K562 (cell line): Measurements from ENCODE around the gene EXOC4. TPM values are rescaled to one million over a fixed set of nuclear protein-coding genes. Genes with fewer than 3 reads are reported as not detected.

Source experiments
- ATAC-seq: fragments of 200-7000 bp; cut with Tn5 transposase; 3 replicates; pipeline ENCODE4 v1.9.1; 2020; ENCODE audit warnings: moderate library complexity
- BruUV-seq: library from RNA; stranded (reverse); fragments of 400-500 nt; replicated peaks from 2 replicates; lab custom pipeline; 2021; lab: Mats Ljungman, UMichigan
- CTCF ChIA-PET: fragments of 300-600 bp; formaldehyde crosslinking; extraction: SDS; loops from one replicate; lab custom pipeline; 2021; ENCODE audit warnings: low intra/inter-chr PET ratio; lab: Yijun Ruan, JAX
- POLR2A ChIA-PET: fragments of 300-600, 350-650 bp; sonication (Branson Sonifier 250); formaldehyde crosslinking; extraction: SDS; loops from one replicate; lab custom pipeline; 2021; ENCODE audit warnings: antibody characterized with exemption, inconsistent platforms; lab: Yijun Ruan, JAX
- DNase-seq, 4 experiments: peaks; one replicate each; pipeline versions ENCODE4 v3.0.0 to v3.0.0-alpha.2; 2011 to 2018; ENCODE audit warnings: low spot score in 3 of 4, mixed read lengths in 3 of 4; ENCODE audit errors: extremely low read depth in 1 of 4
- FAIRE-seq: peaks from 2 replicates; lab custom pipeline; 2011; peaks lifted over from hg19 to GRCh38; lab: Jason Lieb, UNC
- H2AFZ ChIP-seq: 2 replicates; pipeline ENCODE4 v1.6.0; 2011; ENCODE audit warnings: low read depth, low read length, control low read depth, inconsistent platforms
- H3K27ac ChIP-seq: fragments of 200-600 bp; 3 replicates; pipeline ENCODE4 v1.8.0; 2011; ENCODE audit warnings: low read depth, mild to moderate bottlenecking, control low read depth, inconsistent platforms, low read length, moderate library complexity, mixed read lengths; ENCODE audit errors: extremely low read depth
- H3K27me3 ChIP-seq, 2 experiments: fragments of 300-600 bp in 1 of 2; 2 replicates in 1 of 2; 3 replicates in 1 of 2; pipeline versions ENCODE4 v1.6.0 to v1.8.0; 2011; ENCODE audit warnings: inconsistent platforms in 2 of 2, low read length in 2 of 2, mild to moderate bottlenecking in 1 of 2, mixed read lengths in 1 of 2, moderate library complexity in 1 of 2; ENCODE audit not compliant: control insufficient read depth in 2 of 2, insufficient read depth in 2 of 2
- H3K36me3 ChIP-seq: fragments of 300-600 bp; 3 replicates; pipeline ENCODE4 v1.8.0; 2011; ENCODE audit warnings: mild to moderate bottlenecking, low read length, inconsistent platforms; ENCODE audit not compliant: control insufficient read depth, insufficient read depth
- H3K4me1 ChIP-seq, 2 experiments: fragments of 200-600 bp in 1 of 2; replicated peaks in 1 of 2; 2 replicates in 1 of 2; 3 replicates in 1 of 2; pipeline versions ENCODE4 v1.5.1 to v1.8.0; 2011; ENCODE audit warnings: inconsistent platforms in 2 of 2, low read length in 2 of 2, mild to moderate bottlenecking in 1 of 2, mixed read lengths in 1 of 2, moderate library complexity in 1 of 2; ENCODE audit not compliant: control insufficient read depth in 2 of 2, insufficient read depth in 2 of 2
- H3K4me2 ChIP-seq: 2 replicates; pipeline ENCODE4 v1.6.1; 2011; ENCODE audit warnings: low read length, control low read depth, inconsistent platforms, mixed read lengths; ENCODE audit not compliant: insufficient read depth
- H3K4me3 ChIP-seq: fragments of 200-600 bp; sonication (generic), shearing (Covaris generic); 2 replicates; pipeline ENCODE4 v1.5.1; 2016; ENCODE audit warnings: control low read depth, inconsistent platforms
- H3K79me2 ChIP-seq: fragments of 200-600 bp; 3 replicates; pipeline ENCODE4 v1.8.0; 2011; ENCODE audit warnings: low read length, inconsistent platforms; ENCODE audit not compliant: control insufficient read depth, insufficient read depth
- H3K9ac ChIP-seq, 2 experiments: 2 replicates each; pipeline versions ENCODE4 v1.6.0 to v1.6.1; 2011; ENCODE audit warnings: low read depth in 2 of 2, low read length in 2 of 2, control low read depth in 1 of 2, inconsistent platforms in 1 of 2, mild to moderate bottlenecking in 1 of 2, mixed read lengths in 1 of 2; ENCODE audit not compliant: insufficient read depth in 1 of 2
- H3K9me1 ChIP-seq: one replicate; pipeline ENCODE4 v1.6.0; 2011; ENCODE audit warnings: inconsistent platforms, mild to moderate bottlenecking, low read length, moderate library complexity; ENCODE audit not compliant: control insufficient read depth, insufficient read depth
- H3K9me3 ChIP-seq: replicated peaks from 2 replicates; pipeline ENCODE4 v1.5.1; 2011; ENCODE audit warnings: low read depth, low read length, inconsistent platforms; ENCODE audit not compliant: control insufficient read depth, insufficient read depth
- H4K20me1 ChIP-seq: replicated peaks from 2 replicates; pipeline ENCODE4 v1.6.1; 2011; ENCODE audit warnings: low read length, inconsistent platforms, mixed read lengths; ENCODE audit not compliant: control insufficient read depth, insufficient read depth
- ATF7 ChIP-seq: fragments of 450-650 bp; IDR thresholded peaks from 2 replicates; pipeline ENCODE4 v1.7.1; 2014; ENCODE audit warnings: mild to moderate bottlenecking, moderate library complexity
- ETV5 ChIP-seq: sonication (generic); formaldehyde crosslinking; IDR thresholded peaks from 2 replicates; pipeline ENCODE4 v1.4.0; 2020; ENCODE audit warnings: low read depth, mild to moderate bottlenecking, missing genetic modification reagents
- MIER1 ChIP-seq: fragments of 450-650 bp; IDR thresholded peaks from 2 replicates; pipeline ENCODE4 v1.6.1; 2016; ENCODE audit warnings: antibody characterized with exemption, mild to moderate bottlenecking, low read depth
- NR2C1 ChIP-seq, 2 experiments: fragments of 450-650 bp; IDR thresholded peaks; 2 replicates each; pipeline ENCODE4 v1.6.1; 2017; ENCODE audit warnings: mild to moderate bottlenecking in 2 of 2, antibody characterized with exemption in 1 of 2, inconsistent platforms in 1 of 2, missing compliant biosample characterization in 1 of 2, missing genetic modification characterization in 1 of 2
- RERE ChIP-seq: sonication (generic); formaldehyde crosslinking; IDR thresholded peaks from 2 replicates; pipeline ENCODE4 v1.8.0; 2023; ENCODE audit warnings: missing genetic modification reagents, mild to moderate bottlenecking, borderline replicate concordance
- ZNF217 ChIP-seq: sonication (generic); formaldehyde crosslinking; IDR thresholded peaks from 2 replicates; pipeline ENCODE4 v1.8.0; 2022; ENCODE audit warnings: mild to moderate bottlenecking, missing genetic modification reagents
- ZNF584 ChIP-seq: fragments of 200-800 bp; sonication (Bioruptor generic); IDR thresholded peaks from 2 replicates; pipeline ENCODE4 v1.6.1; 2016; ENCODE audit warnings: low read depth, mild to moderate bottlenecking, missing genetic modification characterization, missing compliant biosample characterization
- WGBS: fragments of 100-300 bp; shearing (Covaris generic); methylation state at CpG from one replicate; pipeline ENCODE4 v1.1.6; 2016; ENCODE audit warnings: low coverage, mixed read lengths; ENCODE audit not compliant: insufficient coverage; ENCODE audit errors: missing lambda C conversion rate; 5-methylcytosine and 5-hydroxymethylcytosine counted together
- in situ Hi-C: fragments of 300-500 bp; cut with MboI; formaldehyde crosslinking; loops from 4 replicates; pipeline ENCODE4 v1.15.0; 2018; ENCODE audit warnings: inconsistent platforms, mixed read lengths
- intact Hi-C: fragments of 100-400 bp; cut with micrococcal nuclease; formaldehyde crosslinking; loops from 2 replicates; pipeline ENCODE4 v1.14.2; 2022
- polyA plus RNA-seq, 8 experiments: library from polyadenylated mRNA; depleted of rRNA in 4 of 8; stranded (reverse) in 5 of 8; unstranded in 3 of 8; fragments of >200 nt; fragmentation: Nextera tagmentation in 2 of 8; fragmentation: Illumina TruSeq in 1 of 8; extraction: Ambion mirVana in 2 of 8; extraction: Trizol in 1 of 8; gene quantifications; 2 replicates each; pipeline versions ENCODE4 v1.2.1 to v1.2.3, GENCODE V29; 2011 to 2014; ENCODE audit warnings: inconsistent platforms in 1 of 8, missing spikeins in 1 of 8
- total RNA-seq, 7 experiments: library from RNA; depleted of rRNA in 6 of 7; stranded (reverse); fragments of >200 nt in 6 of 7; fragmentation: Illumina TruSeq in 2 of 7; extraction: Trizol in 2 of 7; gene quantifications; 2 replicates each; pipeline versions ENCODE4 v1.2.1 to v1.2.3, GENCODE V29; 2011 to 2021; ENCODE audit warnings: low replicate concordance in 1 of 7

The EXOC4 gene
- total and polyA plus RNA-seq, 9 of the 15 experiments (the other 6 are each of a cell fraction or from before 2014, with no cell fraction given) = 18.5 to 73.1 (median 46.6) TPM

GRCh38 chr7:133746305-133746704, 493.4 kb downstream of the EXOC4 start (continued):
- TF ChIP-seq RERE (CRISPR knock-in tag) (no peak), ZNF584 (CRISPR knock-in tag) (no peak), ETV5 (no peak)

GRCh38 chr7:133746847-133747246, 494.0 kb downstream of the EXOC4 start:
- no peaks in the 10 kb centered on the region for H3K9me3 ChIP-seq
- ChIA-PET CTCF (no interaction called here), POLR2A (no interaction called here)
- no peak overlapping the region for H3K9ac ChIP-seq
- H3K27ac ChIP-seq = no peak overlapping the region
- FAIRE-seq = no peak
- H3K4me2 ChIP-seq = no peak overlapping the region
- intact Hi-C loops = loop anchor here (10.0 kb wide), 1 partner anchor 312 kb away; no protein-coding TSS in a partner anchor
- no peak for DNase-seq
- no peaks in the 10 kb centered on the region for H3K9me1 ChIP-seq
- H3K79me2 ChIP-seq = no peaks in the 10 kb centered on the region
- no TSS peak for BruUV-seq
- H3K4me1 ChIP-seq = no peaks in the 10 kb centered on the region
- H3K36me3 ChIP-seq = no peaks in the 10 kb centered on the region
- in situ Hi-C loops = no loop called here
- no peaks in the 10 kb centered on the region for H4K20me1 ChIP-seq
- ATAC-seq = no peak
- no peaks in the 10 kb centered on the region for H3K27me3 ChIP-seq
- no peak overlapping the region for H2AFZ ChIP-seq
- no peak overlapping the region for H3K4me3 ChIP-seq
- 23% methylated on average over 2 of the region's 2 CpGs for WGBS
- TF ChIP-seq ATF7 (no peak), MIER1 (no peak), ZNF217 (CRISPR knock-in tag) (no peak), NR2C1 (IDR thresholded peaks at IDR 0.05) (no peak), NR2C1 (tag; IDR thresholded peaks at IDR 0.05) (no peak)
